ENCODE results near the gene RNF227. TPM values are rescaled to one million over a fixed set of nuclear protein-coding genes. Genes with fewer than 3 reads are reported as not detected.

RNF227 gene
- total RNA-seq, 1 donor from 2014 or later: 6.2 TPM

Other genes starting within 250 kb of the RNF227 start
- gene TP53, start 228.8 kb downstream of the RNF227 start, total RNA-seq: 172 and 179 TPM in 2 replicates
- 31.5 TPM in 2 replicates for gene WRAP53, start 227.8 kb downstream of the RNF227 start, total RNA-seq
- 0.08 TPM in 1 of 2 replicates, not detected in the other for gene EFNB3, start 211.1 kb downstream of the RNF227 start, total RNA-seq
- gene DNAH2, start 198.5 kb downstream of the RNF227 start, total RNA-seq: not detected in 2 replicates
- 163 and 177 TPM in 2 replicates for gene KDM6B, start 82.1 kb downstream of the RNF227 start, total RNA-seq
- 7.4 TPM in 2 replicates for gene TMEM88, start 61.2 kb downstream of the RNF227 start, total RNA-seq
- gene NAA38, start 58.7 kb downstream of the RNF227 start, total RNA-seq: 36.4 and 43.5 TPM in 2 replicates
- gene CYB5D1, start 58.3 kb downstream of the RNF227 start, total RNA-seq: 11.8 and 12.7 TPM in 2 replicates
- gene CHD3, start 27.5 kb downstream of the RNF227 start, total RNA-seq: 125 and 133 TPM in 2 replicates
- 9.9 and 10.8 TPM in 2 replicates for gene KCNAB3, start 13.6 kb upstream of the RNF227 start, total RNA-seq
- 153 and 162 TPM in 2 replicates for gene TRAPPC1, start 15.7 kb upstream of the RNF227 start, total RNA-seq
- 53.5 and 54.7 TPM in 2 replicates for gene CNTROB, start 15.9 kb upstream of the RNF227 start, total RNA-seq
- not detected in 2 replicates for gene GUCY2D, start 86.3 kb upstream of the RNF227 start, total RNA-seq
- not detected in 2 replicates for gene ALOX15B, start 122.8 kb upstream of the RNF227 start, total RNA-seq
- gene ALOX12B, start 171.4 kb upstream of the RNF227 start, total RNA-seq: 0.51 and 0.78 TPM in 2 replicates
- 0.10 TPM in 1 of 2 replicates, not detected in the other for gene ALOXE3, start 202.2 kb upstream of the RNF227 start, total RNA-seq
- 0.88 and 1.8 TPM in 2 replicates for gene HES7, start 207.8 kb upstream of the RNF227 start, total RNA-seq
- gene PER1, start 236.1 kb upstream of the RNF227 start, total RNA-seq: 36.9 and 37.4 TPM in 2 replicates
- gene VAMP2, start 246.7 kb upstream of the RNF227 start, total RNA-seq: 54.7 and 55.9 TPM in 2 replicates